K562 (cell line): ENCODE data around the gene AFDN. TPM values are rescaled to one million over a fixed set of nuclear protein-coding genes. Genes with fewer than 3 reads are reported as not detected.
A peak's percentile ranks its signal among the peaks of the same experiment; 100 is the strongest.

ENCODE experiments used
- ARID3A ChIP-seq: IDR thresholded peaks from 2 replicates; pipeline ENCODE4 v1.6.1; 2012; ENCODE audit warnings: low read depth, low read length, improper control_type of control experiment, borderline replicate concordance
- ARNT ChIP-seq, 2 experiments: fragments of 450-650 bp; IDR thresholded peaks; 2 replicates each; pipeline ENCODE4 v1.6.1; 2016; ENCODE audit warnings: mild to moderate bottlenecking in 1 of 2
- CEBPB ChIP-seq: fragments of 450-650 bp; IDR thresholded peaks from 2 replicates; pipeline ENCODE4 v1.6.1; 2016; ENCODE audit warnings: missing genetic modification characterization, missing compliant biosample characterization
- CEBPG ChIP-seq, 3 experiments: fragments of 200-800 bp in 1 of 3; sonication (Bioruptor generic) in 1 of 3; sonication (generic) in 1 of 3; formaldehyde crosslinking in 1 of 3; IDR thresholded peaks in 2 of 3; conservative IDR thresholded peaks in 1 of 3; 2 replicates each; pipeline versions ENCODE4 v1.6.1 to v1.8.0; 2016 to 2022; ENCODE audit warnings: missing compliant biosample characterization in 2 of 3, missing genetic modification characterization in 2 of 3, mild to moderate bottlenecking in 1 of 3, missing genetic modification reagents in 1 of 3
- CHAMP1 ChIP-seq: fragments of 450-650 bp; IDR thresholded peaks from 2 replicates; pipeline ENCODE4 v1.6.1; 2016; ENCODE audit warnings: mild to moderate bottlenecking
- ETV5 ChIP-seq: sonication (generic); formaldehyde crosslinking; IDR thresholded peaks from 2 replicates; pipeline ENCODE4 v1.4.0; 2020; ENCODE audit warnings: low read depth, mild to moderate bottlenecking, missing genetic modification reagents
- GATA2 ChIP-seq: sonication (generic); formaldehyde crosslinking; IDR thresholded peaks from 2 replicates; pipeline ENCODE4 v1.4.0; 2020; ENCODE audit warnings: mild to moderate bottlenecking, missing genetic modification reagents
- HMG20B ChIP-seq: fragments of 250-450 bp; sonication (Bioruptor Pico); IDR thresholded peaks from 2 replicates; pipeline ENCODE4 v1.5.0; 2021; ENCODE audit warnings: mild to moderate bottlenecking
- KLF1 ChIP-seq: fragments of 450-650 bp; IDR thresholded peaks from 2 replicates; pipeline ENCODE4 v1.6.1; 2016; ENCODE audit warnings: missing genetic modification characterization, missing compliant biosample characterization
- MECOM ChIP-seq: fragments of 250-450 bp; sonication (Bioruptor Pico); IDR thresholded peaks from 2 replicates; pipeline ENCODE4 v1.8.0; 2022; ENCODE audit warnings: inconsistent platforms
- MITF ChIP-seq: IDR thresholded peaks from 2 replicates; pipeline ENCODE4 v1.6.1; 2014; ENCODE audit warnings: antibody characterized with exemption
- MYBL2 ChIP-seq, 2 experiments: fragments of 450-650 bp in 1 of 2; sonication (generic) in 1 of 2; formaldehyde crosslinking in 1 of 2; IDR thresholded peaks; 2 replicates each; pipeline versions ENCODE4 v1.6.1 to v1.8.1; 2017 to 2022; ENCODE audit warnings: borderline replicate concordance in 1 of 2, inconsistent platforms in 1 of 2, low read depth in 1 of 2, mild to moderate bottlenecking in 1 of 2, missing genetic modification reagents in 1 of 2, moderate library complexity in 1 of 2
- NR3C1 ChIP-seq: sonication (generic); formaldehyde crosslinking; IDR thresholded peaks from 2 replicates; pipeline ENCODE4 v1.8.1; 2022; ENCODE audit warnings: missing genetic modification reagents
- PML ChIP-seq: IDR thresholded peaks from 2 replicates; pipeline ENCODE4 v1.6.1; 2012; ENCODE audit warnings: low read length, inconsistent platforms
- PURB ChIP-seq: sonication (generic); formaldehyde crosslinking; IDR thresholded peaks from 2 replicates; pipeline ENCODE4 v1.9.0; 2021; ENCODE audit warnings: low read depth, mild to moderate bottlenecking, missing genetic modification reagents
- RBM39 ChIP-seq: fragments of 200-400 bp; formaldehyde crosslinking; optimal IDR thresholded peaks from 2 replicates; pipeline ENCODE3; 2018; ENCODE audit warnings: low read depth, low read length
- SIX5 ChIP-seq, 2 experiments: IDR thresholded peaks; 2 replicates each; pipeline ENCODE4 v1.6.1; 2011; ENCODE audit warnings: low read length in 2 of 2, borderline replicate concordance in 1 of 2, low read depth in 1 of 2, mild to moderate bottlenecking in 1 of 2, moderate library complexity in 1 of 2; ENCODE audit not compliant: insufficient read depth in 1 of 2
- SMARCE1 ChIP-seq: fragments of 450-650 bp; IDR thresholded peaks from 2 replicates; pipeline ENCODE4 v1.7.1; 2016; ENCODE audit warnings: mild to moderate bottlenecking
- TEAD2 ChIP-seq: fragments of 450-650 bp; IDR thresholded peaks from 2 replicates; pipeline ENCODE4 v1.6.1; 2016; ENCODE audit warnings: missing genetic modification characterization, control low read depth, missing compliant biosample characterization
- U2AF1 ChIP-seq: fragments of 200-400 bp; formaldehyde crosslinking; optimal IDR thresholded peaks from 2 replicates; pipeline ENCODE3; 2017; ENCODE audit warnings: mild to moderate bottlenecking, low read depth, low read length, moderate library complexity
- polyA plus RNA-seq, 8 experiments: library from polyadenylated mRNA; depleted of rRNA in 4 of 8; stranded (reverse) in 5 of 8; unstranded in 3 of 8; fragments of >200 nt; fragmentation: Nextera tagmentation in 2 of 8; fragmentation: Illumina TruSeq in 1 of 8; extraction: Ambion mirVana in 2 of 8; extraction: Trizol in 1 of 8; gene quantifications; 2 replicates each; pipeline versions ENCODE4 v1.2.1 to v1.2.3, GENCODE V29; 2011 to 2014; ENCODE audit warnings: inconsistent platforms in 1 of 8, missing spikeins in 1 of 8
- total RNA-seq, 7 experiments: library from RNA; depleted of rRNA in 6 of 7; stranded (reverse); fragments of >200 nt in 6 of 7; fragmentation: Illumina TruSeq in 2 of 7; extraction: Trizol in 2 of 7; gene quantifications; 2 replicates each; pipeline versions ENCODE4 v1.2.1 to v1.2.3, GENCODE V29; 2011 to 2021; ENCODE audit warnings: low replicate concordance in 1 of 7
- TF ChIP-seq, protein P1 (sequence below): fragments of 450-650 bp; formaldehyde crosslinking; IDR thresholded peaks from 2 replicates; pipeline ENCODE4 v1.4.0; 2020; ENCODE audit warnings: mild to moderate bottlenecking, mixed read lengths

AFDN gene
- total and polyA plus RNA-seq, 9 of the 15 experiments (the other 6 are each of a cell fraction or from before 2014, with no cell fraction given), result 7.2 to 129 (median 105) TPM

DNA sequence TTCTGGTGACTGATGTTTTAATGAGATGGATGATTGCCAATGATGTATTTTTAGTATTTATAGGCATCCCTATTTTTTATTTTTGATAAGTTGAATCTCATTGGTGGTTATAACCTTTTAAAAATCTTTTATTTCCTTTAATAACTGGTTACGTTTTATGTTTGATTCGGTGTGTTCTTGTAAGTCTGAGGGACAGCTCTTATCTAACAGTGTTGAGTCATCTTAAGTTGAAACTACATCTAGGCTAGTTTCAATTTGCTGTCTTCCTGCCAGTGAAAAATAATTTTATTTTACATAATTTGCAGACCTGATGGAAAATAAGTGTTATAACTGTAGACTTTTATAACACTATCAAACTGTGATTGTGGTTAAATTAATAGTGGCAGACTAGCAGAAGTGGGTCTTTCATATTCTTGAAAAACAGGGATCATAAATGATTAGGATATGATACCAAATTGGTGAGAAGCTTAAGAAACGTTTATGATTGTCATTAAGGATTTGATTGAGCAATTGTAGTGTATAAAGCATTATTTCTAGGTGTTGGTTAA lies 4.6 kb downstream of the AFDN start (continued):
- TF ChIP-seq NR3C1 (no peak), MITF (no peak), KLF1 (tag) (no peak), MYBL2 (IDR thresholded peaks at IDR 0.05; ENCODE audit: low read depth) (no peak), MYBL2 (CRISPR knock-in tag; IDR thresholded peaks at IDR 0.05; ENCODE audit: borderline replicate concordance) (no peak), GATA2 (CRISPR knock-in tag) (no peak), ETV5 (no peak), ARNT (IDR thresholded peaks at IDR 0.05) (0 out of 4 replicates have a peak, but pooled peaks of 1 of the 2 experiments have one; percentile 57), CEBPG (CRISPR knock-in tag; IDR thresholded peaks at IDR 0.05) (no peak), CEBPG (tag; conservative IDR thresholded peaks at IDR 0.05 in 1 of 2, IDR thresholded peaks at IDR 0.05 in 1 of 2) (0 out of 4 replicates have a peak, but pooled peaks of 1 of the 2 experiments have one; percentile 19), PURB (CRISPR knock-in tag) (no peak), U2AF1 (no peak), PML (no peak), ARID3A (0 out of 2 replicates have a peak, but pooled peaks have one; percentile 13), SIX5 (IDR thresholded peaks at IDR 0.05; ENCODE audit: borderline replicate concordance in 1 of 2, insufficient read depth in 1 of 2, low read depth in 1 of 2, low read length in 2 of 2) (no peak), RBM39 (no peak), MECOM (CRISPR knock-in tag) (0 out of 2 replicates have a peak, but pooled peaks have one; percentile 35), CEBPB (tag) (peak; percentile 46; the same call in 1 of the 2 replicates), CHAMP1 (no peak), SMARCE1 (peak; percentile 78), HMG20B (no peak), TEAD2 (no peak)
- TF ChIP-seq, protein P1, sequence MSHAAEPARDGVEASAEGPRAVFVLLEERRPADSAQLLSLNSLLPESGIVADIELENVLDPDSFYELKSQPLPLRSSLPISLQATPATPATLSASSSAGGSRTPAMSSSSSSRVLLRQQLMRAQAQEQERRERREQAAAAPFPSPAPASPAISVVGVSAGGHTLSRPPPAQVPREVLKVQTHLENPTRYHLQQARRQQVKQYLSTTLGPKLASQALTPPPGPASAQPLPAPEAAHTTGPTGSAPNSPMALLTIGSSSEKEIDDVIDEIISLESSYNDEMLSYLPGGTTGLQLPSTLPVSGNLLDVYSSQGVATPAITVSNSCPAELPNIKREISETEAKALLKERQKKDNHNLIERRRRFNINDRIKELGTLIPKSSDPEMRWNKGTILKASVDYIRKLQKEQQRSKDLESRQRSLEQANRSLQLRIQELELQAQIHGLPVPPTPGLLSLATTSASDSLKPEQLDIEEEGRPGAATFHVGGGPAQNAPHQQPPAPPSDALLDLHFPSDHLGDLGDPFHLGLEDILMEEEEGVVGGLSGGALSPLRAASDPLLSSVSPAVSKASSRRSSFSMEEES (CRISPR knock-in tag), result no peak
